Left kidney (tissue), 2 donors: Measurements from ENCODE around the gene SNED1. TPM values are rescaled to one million over a fixed set of nuclear protein-coding genes. Genes with fewer than 3 reads are reported as not detected.
A peak's percentile ranks its signal among the peaks of the same experiment; 100 is the strongest.
"Not testable (repeated sequence)": the region's sequence is repeated elsewhere in the genome, so short reads cannot be mapped to it uniquely, and the experiment has no call there.

Experiments
- DNase-seq: peaks from one replicate; pipeline ENCODE4 v3.0.0-alpha.2; 2013
- polyA plus RNA-seq: library from polyadenylated mRNA; unstranded; fragments of 120-200 nt; gene quantifications from one replicate; pipeline ENCODE4 v1.2.1, GENCODE V29; 2013; ENCODE audit not compliant: insufficient read length

SNED1 gene
- polyA plus RNA-seq, 1 donor, result 8.2 TPM

GRCh38 chr2:241087420-241088268, 89.2 kb downstream of the SNED1 start:
- DNase-seq, result no peak

DNA sequence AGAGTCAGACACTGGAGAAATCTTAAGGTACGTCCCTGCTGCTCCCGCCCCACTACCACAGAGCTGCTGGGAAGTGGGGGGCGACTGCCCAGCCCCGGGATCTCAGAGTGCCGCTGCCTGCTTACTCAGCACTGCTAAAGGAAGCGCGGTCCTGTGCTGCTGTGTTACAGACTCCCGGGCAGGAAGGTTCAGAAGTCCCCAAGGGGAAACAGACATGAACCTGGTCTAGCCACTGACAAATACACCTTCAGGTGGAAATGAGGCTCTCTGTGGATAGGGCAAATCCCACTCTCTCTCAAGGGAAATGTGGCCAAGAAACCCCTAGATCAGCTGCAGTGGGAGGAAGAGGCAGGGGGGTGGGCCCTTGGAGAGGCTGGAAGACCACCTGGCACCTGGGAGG, 90.0 kb downstream of the SNED1 start:
- DNase-seq, result no peak

DNA sequence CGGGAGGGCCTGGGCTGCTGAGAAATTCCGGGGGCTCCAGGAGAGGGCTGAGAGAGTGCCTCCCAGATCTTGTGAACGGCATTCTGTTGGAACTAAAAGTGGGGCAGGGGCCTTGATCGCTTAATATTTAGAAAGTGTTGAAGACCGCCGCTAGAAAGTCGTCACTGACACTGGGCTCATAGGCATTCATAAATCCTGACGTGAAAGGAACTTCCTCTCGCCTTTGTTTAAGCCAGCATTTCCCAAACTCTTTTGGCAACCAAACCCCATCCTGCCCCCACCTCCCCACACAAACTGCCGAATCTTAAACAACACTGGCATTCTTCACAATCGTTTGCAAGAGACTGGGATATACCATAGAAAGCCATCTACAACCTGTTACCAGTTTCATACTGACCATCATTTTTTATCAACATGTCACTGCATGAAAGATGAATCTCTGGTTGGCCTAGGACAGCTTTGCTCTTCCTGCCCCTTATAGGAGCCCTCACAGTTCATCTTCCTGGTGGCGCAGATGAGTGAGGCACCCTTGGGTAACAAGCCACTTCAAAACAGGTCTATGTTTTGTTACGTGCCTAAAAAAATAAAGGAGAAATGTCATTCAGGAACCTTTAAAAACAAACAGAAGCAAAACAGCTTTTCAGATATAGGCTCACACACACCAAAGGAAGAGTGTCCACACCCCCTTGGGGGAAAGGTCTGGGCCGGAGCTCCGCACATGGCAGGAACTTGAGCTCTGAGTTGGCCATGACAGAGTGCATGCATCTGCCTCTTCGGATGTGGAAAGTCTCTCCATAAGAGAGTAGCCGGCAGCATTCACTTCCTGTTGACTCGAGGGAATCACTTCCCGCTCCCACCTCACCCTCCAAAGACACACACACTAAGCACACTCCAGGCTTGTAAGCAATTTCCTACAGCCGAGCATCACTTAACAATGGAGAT, 90.6 kb downstream of the SNED1 start:
- no peak for DNase-seq

- no peak for DNase-seq
Measured at GRCh38 chr2:241091201-241091600, 92.8 kb downstream of the SNED1 start.

DNA sequence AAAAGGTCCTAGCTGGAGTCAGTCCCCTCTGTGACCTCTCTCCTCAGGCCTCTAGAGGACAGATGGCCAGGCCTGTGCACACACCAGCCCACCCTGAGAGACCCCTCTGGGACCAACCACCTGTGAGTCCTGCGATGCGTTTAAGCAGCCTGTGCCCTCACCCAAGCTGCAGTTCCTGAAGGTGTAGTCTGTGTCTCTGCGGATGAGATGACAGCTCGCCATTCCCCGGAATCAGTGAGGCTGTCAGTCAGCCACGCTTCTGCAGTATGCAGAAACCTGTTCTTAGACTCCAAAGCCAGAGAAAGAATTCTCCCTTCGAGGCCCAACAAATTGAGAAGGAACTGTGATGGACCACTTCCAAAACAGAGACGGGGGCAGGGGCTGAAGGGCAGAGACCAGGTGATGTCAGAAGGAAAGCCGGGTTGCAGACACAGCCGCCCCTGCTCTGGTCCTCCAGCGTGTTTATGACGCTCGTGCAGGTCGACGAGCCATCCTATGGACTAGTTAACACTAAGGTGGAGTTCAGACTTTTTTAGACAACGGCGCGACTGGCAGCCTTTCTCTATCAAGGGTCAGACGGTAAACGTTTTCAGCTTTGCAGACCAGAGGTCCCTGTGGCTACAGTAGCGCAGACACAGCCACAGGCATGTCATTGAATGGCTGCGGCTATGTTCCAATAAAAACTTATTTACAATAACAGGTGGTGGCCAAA, 93.5 kb downstream of the SNED1 start:
- DNase-seq, result no peak

DNA sequence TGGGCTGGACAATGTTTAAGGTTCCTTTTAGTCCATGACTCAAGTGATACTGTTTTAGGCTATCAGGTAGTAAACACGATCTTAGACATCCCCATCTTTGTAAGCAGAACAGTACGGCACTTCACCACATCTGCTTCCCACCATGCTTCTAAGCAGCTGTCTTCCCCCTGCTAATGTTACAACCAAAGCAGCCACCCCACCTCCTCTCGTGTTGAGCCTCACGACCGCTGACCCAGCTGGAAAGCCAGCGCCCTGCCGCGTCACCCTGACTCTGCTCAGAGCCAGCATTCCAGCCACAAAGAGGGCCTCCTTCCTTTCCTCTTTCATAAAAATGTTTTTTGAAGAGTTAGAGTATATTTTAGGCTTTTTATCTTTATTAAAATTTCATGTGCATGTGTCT, 94.3 kb downstream of the SNED1 start:
- DNase-seq, result no peak

DNA sequence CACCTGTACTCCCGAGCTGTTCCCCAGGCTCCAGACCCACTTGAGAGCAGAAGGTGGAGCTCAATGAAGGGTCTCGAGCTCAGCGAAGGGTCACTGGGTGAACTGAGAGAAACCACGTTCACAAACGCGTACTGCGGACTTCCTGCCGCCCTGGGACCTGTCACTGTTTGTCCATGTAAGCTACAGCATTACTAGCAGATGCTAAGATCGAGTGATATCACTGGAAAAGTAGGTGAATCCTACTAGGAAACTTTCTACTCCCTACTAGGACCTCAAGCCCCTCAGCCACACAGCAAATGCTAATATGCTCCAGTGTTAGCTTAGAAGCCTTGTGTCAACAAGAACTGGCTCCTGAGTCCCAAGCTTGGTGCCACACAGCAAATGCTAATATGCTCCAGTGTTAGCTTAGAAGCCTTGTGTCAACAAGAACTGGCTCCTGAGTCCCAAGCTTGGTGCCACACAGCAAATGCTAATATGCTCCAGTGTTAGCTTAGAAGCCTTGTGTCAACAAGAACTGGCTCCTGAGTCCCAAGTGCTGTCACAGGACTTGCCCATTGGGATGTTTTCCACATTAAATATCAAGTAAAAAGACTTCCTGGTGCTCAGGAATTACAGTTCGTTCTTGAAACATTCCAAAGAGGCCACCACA, 94.8 kb downstream of the SNED1 start:
- not testable (repeated sequence) for DNase-seq

GRCh38 chr2:241094172-241094571, 95.8 kb downstream of the SNED1 start:
- DNase-seq, result no peak

- DNase-seq, result no peak
Measured at GRCh38 chr2:241094924-241095420, 96.6 kb downstream of the SNED1 start.

GRCh38 chr2:241095594-241096290, 97.3 kb downstream of the SNED1 start:
- no peak for DNase-seq

DNA sequence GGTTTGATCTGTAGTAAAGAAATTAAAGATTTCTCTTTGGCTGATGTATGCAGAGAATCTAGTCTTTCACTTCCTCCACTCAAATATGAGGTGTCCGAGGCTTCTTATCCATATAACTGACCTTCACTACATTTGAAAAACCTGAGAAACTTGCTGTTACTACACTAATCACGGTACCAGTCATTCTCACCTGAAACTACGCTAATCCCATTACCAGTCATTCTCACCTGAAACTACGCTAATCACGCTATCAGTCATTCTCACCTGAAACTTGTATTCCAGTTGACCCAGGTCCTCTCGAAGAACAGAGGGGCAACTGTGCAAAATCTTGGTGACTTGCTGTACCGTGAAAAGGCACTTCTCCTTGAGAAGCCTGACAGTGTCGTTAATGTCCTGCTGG, 98.6 kb downstream of the SNED1 start:
- no peak for DNase-seq

GRCh38 chr2:241099246-241099645, 100.8 kb downstream of the SNED1 start:
- DNase-seq, result no peak

GRCh38 chr2:241102239-241102803, 103.9 kb downstream of the SNED1 start, which contains the start of gene MTERF4:
TSS of gene MTERF4 (minus strand) at chr2:241102287. CDS start at chr2:241102273, 14 bp downstream.
- peak; percentile 85 for DNase-seq

GRCh38 chr2:241103176-241103595, 104.8 kb downstream of the SNED1 start:
- no peak for DNase-seq

DNA sequence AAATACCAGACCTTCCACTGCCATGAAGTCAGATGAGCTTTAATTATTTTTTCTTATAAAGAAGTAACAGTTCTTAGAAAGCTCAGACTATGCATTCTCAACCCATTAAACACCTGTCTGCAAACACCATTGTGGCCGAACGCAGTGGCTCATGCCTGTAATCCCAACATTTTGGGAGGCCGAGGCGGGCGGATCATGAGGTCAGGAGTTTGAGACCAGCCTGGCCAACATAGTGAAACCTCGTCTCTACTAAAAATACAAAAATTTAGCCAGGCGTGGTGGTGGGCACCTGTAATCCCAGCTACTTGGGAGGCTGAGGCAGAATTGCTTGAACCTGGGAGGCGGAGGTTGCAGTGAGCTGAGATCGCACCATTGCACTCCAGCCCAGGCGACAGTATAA, 106.2 kb downstream of the SNED1 start:
- not testable (repeated sequence) for DNase-seq

DNA sequence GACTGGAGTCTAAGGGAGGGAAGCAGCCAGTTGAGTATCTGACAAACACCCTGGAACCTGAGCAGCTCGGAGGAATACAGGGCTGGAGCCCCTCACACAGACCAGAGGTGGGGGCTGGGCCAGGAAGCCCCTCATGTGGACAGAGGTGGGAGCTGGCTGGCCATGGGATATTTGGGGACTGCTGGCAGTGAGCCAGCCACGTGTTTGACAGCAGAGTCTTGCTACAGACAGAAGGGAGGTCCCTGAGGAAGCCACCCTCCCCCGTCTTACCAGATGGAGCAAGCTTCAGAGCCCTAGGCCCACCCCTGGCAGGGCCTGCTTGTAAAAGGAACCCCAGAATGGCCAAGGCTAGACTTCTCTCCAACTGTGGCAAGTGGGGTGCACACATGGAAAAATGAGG, 107.2 kb downstream of the SNED1 start:
- DNase-seq, result no peak

DNA sequence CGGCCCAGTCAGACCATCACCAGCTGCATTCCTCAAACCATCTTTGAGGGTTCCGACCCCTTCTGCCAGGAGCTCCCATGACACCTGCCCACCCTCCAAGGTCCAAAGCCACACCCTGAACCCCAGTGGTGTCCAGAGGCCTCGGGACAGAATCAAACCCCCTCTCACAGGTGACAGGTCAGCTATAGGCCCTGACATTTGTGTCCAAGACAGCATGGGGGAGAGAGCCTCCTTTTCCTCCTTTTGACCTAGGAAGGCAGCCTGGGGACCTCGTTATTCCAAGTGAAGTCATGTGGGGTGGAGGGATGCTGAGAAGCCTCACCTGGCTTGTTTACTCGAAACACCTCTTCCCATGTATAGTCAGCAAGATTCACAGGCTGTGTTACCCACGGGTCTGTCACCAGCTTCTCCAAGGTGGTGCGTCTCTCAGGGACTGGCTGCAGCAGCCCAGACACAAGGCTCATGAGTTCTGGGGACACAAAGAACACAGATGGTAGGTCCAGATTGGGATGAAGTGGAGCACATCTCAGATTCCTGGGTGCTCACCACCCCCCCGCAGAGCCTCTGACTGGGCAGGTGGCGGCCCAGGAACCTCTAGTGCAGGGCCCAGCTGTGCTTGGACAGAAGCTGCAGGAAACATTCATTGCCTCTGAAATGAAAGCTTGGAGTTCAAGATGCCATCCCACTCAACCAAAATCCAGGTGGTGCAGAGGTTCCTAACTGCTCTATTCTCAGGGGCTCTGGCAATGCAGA, 108.8 kb downstream of the SNED1 start:
- no peak for DNase-seq

DNA sequence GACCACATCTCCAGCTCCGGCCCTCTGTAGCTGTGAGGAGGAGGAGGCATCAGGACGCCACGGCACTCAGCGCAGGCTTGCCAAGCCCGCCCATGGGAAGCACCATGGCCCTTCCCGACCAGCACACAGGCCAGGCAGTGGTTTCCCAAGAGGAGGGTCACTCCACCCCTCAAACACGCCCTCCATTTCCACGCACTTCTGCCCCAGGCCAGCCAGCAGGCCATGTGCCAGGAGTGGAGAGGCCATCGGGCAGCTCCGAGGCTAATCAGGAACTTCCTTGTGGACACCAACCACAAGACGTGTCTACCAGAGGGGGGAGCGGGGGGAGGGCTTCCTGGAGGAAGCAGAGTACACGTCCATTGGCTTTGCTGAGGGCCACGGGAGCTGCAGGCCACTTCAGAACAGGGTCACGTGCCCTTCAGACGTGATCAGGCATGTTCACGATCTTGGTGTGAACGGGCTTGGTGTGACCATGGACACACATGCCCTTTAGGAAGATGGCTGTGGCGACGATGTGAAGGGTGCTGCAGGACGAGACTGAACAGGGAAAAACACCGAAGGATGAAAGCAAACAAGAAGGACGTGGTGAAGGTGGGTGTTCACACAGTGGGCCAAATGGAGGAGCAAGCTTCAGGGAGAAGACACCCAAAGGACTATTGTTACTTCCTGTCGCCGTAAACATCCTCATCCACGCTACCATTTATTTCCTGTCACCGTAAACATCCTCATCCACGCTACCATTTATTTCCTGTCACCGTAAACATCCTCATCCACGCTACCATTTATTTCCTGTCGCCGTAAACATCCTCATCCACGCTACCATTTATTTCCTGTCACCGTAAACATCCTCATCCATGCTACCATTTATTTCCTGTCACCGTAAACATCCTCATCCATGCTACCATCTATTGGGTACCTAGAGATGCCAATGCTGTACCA, 110.1 kb downstream of the SNED1 start:
- no peak for DNase-seq
